HT-29 (cell line): ENCODE measurements around the gene PRG3. TPM values are rescaled to one million over a fixed set of nuclear protein-coding genes. Genes with fewer than 3 reads are reported as not detected.
"Not testable (repeated sequence)": the region's sequence is repeated elsewhere in the genome, so short reads cannot be mapped to it uniquely, and the experiment has no call there.

ENCODE experiments used
- DNase-seq: peaks from one replicate; pipeline ENCODE4 v3.0.0-alpha.2; 2015; ENCODE audit warnings: low spot score
- total RNA-seq: library from RNA; depleted of rRNA; stranded (reverse); fragments of >200 nt; shearing (Covaris generic); gene quantifications from 2 replicates; pipeline ENCODE4 v1.2.3, GENCODE V29; 2014

Gene PRG3
- total RNA-seq, 1 experiment from 2014 or later, result not detected

DNA sequence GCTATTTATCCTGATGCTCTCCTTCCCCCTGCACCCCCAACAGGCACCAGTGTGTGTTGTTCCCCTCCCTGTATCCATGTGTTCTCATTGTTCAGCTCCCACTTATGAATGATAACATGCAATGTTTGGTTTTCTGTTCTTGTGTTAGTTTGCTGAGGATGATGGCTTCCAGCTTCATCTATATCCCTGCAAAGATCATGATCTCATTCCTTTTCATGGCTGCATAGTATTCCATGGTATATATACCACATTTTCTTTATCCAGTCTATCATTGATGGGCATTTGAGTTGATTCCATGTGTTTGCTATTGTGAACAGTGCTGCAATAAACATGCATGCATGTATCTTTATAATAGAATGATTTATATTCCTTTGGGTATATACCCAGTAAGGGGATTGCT, 19.5 kb downstream of the PRG3 start:
- not testable (repeated sequence) for DNase-seq

DNA sequence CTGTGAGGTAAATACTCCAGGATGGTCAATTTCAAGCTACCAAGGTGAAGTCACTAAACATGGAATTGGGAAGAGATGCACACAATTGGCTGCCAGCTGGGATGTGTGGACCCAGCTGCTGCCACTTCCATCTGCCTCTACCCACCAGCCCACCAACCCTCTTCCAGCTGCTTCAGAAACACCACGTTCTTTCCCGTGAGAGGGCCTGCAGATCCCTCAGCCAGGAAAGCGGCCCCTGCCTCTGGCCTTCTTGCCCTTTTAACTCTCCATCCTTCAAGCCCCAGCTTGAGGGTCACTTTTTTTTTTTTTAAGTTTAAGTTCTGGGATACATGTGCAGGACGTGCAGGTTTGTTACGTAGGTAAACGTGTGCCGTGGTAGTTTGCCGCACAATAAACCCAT, 20.0 kb downstream of the PRG3 start:
- DNase-seq, result no peak

DNA sequence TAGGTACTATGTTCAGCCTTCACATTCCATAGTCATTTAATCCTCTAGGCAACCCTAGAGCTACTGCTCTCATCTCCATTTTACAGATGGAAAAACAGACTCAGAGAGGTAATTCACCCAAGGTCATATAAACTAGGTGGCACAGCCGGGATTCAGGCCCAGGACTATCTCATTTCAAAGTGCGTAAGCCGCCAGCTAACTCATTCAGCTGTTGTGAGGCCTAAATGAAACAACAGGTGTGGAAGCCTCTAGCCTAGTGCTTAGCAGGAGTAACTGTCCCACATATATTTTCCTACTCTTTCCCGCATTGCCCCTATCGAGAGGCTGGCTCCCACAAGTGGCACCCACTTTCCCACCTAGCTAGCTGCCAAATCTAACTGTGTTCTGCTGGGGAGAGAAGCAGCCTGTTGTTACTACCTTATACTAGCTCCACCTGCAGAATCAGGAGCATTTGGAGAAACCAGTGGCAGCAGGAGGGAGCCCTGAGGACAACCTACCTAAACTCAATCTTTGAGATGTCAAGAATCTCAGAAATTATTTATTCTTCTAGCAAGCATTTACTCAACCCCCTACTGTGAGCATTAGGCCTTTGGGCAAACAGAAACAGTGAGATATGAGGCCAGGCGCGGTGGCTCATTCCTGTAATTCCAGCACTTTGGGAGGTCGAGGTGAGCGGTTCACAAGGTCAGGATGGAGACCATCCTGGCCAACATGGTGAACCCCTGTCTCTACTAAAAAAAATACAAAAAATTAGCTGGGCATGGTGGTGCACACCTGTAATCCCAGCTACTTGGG, 20.9 kb downstream of the PRG3 start:
- DNase-seq, result no peak

DNA sequence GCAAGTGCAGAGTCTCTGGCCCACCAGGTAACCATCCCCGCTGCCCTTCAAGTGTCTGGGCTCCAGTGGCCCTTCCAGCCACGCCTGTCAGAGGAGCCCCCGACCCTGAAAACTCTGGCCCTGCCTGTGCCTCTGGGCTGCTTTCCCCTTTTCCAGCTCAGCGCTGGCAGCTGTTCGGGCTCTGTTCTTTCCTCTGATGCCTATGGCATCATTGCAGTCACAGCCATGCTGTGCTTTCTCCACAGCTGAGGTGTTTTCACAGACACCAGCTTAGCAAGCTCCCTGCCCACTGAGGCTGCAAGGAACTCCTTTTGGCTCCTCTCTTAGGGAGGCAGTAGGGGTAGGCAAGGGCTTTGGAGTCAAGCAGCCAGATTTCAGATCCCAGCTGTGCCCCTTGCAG, 21.6 kb downstream of the PRG3 start:
- DNase-seq, result no peak

DNA sequence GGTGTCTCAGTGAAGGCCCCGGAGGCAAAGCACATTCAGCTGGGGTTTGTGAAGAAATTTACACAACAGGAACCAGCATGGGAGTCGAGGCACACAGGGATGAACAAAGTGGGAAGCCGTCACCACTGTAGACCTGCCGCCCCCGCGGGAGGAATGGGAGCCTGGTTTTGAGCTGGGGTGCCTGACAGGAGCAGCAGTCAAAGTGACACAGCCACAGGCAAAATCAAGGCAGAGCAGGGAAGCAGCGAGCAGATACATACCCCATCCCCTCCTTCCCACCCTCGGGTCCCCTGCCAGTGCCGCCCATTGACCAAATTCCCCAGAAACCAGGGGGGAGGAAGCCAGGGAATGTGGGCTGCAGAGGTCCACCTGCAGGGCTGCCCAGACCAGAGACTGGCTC, 22.0 kb downstream of the PRG3 start:
- no peak for DNase-seq

DNA sequence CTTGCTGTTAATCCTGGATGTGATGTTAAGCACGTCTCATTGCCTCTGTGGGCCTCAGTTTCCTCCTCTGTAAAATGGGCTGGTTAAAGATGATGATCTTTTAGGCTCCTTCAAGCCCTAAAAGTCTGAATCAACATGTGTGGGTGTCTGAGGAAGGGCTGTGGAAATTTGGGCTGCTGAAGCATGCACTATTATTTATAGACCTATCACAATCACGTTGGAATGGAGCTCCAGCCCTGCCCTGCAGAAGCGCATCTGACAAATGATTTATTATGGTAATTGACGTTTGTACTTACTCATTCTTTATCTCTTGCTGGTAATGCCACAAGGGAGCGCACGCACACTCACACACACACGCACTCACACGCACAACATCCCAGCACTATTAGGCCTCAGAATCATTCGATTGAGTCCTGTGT, 22.4 kb downstream of the PRG3 start:
- no peak for DNase-seq

DNA sequence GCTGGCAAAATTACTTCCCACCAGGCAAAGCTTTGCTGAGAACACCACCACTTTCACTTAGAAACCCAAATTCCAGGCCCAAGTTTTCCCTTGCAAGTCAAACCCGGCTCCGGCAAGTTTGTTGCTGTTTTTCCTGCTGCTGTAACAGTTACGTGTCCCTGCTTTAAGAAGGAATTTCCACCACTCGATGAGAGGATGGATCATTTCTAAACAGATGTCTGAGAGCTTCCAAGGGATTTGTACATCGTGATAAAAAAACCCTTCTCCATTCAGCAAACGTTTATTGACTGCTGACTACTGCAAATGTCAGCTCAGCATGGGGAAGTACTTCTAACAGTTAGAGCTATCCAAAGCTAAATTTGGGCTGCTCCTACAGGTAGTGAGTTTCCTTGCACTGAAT, 23.1 kb downstream of the PRG3 start:
- DNase-seq, result no peak

DNA sequence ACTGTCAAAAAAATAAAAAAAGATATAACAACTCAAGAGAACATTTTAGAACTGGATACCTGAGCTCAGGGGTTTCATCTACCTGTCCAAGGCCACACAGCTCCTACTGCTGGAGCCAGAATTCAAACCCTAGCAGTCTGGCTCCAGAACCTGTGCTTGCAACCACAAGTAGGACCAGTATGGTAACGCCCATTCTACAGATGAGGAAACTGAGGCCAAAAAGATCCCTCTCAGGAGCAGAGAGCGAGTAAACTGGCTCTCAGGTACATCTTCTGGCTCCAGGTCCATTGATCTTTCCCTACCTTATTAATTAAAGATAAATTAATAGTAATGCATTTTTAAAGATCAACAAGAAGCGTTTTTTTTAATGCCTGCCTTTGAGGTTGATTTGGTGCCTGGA, 23.6 kb downstream of the PRG3 start:
- no peak for DNase-seq

DNA sequence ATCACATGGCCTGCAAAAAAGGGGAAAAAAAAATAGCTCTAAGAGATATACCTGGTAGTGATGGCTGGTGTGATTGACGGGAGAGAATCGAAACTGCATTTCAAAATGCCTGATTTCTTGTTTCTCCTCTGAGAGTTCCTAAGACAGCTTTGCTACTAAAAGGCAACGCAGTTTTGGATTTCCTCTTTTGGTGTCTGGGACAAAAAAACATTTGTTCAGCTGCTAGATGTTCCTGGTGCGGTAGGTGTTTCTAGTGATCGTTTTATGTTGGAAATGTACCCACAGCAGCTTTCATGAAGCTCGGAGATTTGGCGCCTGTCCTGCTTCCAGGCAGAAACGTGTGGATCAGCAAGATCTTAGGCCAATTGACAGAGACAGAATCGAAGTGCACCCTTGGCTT, 24.7 kb downstream of the PRG3 start:
- DNase-seq, result no peak

DNA sequence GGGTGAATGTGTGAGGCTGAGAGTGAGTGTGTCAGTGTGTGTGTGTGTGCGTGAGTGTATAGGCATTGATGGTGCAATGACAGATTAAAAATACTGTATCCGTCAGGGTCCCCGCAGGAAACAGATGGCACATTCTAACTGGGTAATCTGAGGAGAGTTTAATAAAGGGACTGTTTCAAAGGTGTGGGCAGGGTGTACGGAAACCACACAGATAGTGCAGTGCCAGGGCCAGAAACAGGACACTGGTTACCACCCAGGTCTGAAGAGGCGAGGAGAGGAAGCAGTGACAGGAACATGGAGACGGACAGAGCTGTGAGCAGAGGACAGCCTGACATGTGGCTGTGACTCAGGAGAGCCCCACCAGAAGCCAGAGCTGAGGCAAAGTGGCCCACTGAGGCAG, 26.3 kb downstream of the PRG3 start:
- DNase-seq, result no peak

DNA sequence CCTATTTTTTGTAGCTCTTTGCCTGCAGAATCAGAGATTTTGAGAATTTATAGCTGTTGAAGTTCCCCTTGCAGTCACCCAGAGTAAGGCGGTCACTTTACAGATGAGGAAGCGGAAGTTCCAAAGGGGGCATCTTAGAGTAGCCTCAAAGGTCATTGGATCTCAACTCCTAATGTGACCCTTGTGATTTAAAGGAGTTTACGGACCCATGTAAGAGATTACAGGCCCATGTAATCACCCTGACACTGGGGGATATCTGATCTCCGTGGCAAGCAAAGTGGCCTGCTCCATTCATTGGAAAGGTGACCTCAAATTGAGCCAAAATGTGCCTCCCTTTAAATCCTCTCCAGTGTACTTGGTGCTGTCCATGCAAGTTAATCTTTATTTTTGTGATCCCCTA, 27.1 kb downstream of the PRG3 start:
- DNase-seq, result no peak

DNA sequence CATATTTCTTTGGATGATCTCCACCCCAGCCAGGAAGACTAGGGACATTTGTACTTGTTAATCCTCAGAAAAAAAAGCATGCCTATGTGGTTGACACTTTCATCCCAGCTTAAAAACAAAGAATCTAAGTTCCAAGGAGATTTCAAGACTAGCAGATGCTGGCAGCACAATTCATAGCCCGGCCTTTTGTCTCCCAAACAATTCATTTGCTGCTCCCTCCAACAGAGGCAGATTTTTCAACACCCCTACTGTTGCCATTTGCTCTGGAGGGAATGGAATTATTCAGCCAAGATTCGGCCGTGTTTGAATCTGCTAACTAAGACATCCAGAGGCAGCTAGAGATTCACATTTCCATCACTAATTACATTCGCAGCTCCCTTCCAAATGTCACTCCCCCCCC, 27.5 kb downstream of the PRG3 start:
- no peak for DNase-seq

DNA sequence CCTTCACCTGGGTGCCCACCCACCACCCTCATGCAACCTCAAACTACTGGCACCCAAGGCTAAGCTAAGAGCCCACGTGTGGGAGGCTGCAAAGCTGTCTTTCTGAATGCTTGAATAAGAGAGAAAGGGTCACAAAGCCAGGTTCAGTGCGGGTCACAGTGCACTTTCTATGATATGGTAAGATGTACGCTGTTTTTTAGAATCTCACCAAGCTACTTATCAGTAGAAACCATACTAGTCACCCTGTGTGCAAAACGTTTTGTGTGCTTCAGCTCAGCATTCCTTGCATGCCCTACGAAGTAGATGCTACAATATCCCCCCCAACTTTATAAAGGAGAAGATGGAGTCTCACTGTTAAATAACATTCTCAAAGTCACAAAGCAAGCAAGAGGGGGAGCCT, 27.9 kb downstream of the PRG3 start:
- DNase-seq, result no peak

DNA sequence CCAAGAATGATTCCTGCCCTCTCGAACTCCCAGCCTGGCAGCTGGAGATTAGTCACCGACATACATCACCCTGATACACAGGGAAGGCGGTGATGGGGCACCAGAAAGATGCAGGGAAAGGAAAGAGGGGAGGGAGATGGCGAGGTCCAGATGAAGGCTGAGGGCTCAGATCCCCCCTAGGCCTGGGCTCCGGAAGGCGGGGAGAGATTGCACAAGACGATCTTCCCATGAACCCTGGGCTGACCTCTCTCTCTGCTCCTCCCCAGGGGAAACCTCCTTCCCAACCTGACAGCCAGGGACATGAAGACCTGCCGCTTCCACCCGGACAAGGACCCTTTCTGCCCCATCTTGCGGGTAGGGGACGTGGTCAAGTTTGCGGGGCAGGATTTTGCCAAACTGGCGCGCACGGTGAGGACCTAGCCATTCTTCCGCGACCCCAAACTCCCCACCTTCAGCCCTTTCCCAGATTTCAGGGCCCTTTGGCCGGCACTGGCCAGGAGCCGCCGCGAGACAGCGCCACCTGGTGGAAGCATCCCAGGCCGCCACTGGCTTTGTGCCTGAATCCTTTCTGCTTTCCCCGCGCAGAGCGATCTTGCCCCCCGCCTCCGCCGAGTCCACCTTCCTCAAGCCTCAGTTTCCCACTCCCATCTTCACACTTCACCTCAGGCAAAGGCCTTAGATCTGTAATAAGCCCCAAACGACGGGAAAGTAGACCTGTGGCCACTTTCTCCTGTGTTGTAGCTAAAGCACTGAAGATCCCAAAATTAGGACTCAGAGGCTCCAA, 31.3 kb downstream of the PRG3 start:
- DNase-seq, result peak; percentile 65

DNA sequence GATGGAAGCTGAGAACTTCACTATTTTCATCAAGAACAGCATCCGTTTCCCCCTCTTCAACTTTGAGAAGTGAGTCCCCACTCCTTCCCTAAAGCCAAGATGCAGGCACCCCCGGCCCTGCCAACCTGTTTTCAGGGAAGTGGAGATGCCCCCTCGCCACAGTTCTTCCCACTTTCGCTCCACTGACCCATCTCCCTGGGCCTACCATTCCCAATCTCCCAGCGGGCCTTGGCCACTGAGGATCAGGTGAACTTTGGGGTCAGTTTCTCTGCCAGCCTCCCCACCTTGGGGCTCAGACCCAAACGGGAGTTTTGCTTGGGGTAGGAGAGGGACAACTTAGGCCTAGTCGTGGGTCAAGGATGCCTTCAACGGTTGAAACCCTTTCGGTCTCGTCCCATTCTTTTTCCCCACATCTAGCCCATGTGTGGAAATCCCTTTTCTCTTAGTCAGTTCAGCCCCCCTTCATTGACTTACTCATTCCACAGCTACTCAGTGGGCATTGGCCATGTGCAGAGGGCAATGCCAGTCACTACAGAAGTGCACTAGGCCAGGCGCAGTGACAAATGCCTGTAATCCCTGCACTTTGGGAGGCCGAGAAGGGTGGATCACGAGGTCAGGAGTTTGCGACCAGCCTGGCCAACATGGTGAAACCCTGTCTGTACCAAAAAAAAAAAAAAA, 32.2 kb downstream of the PRG3 start:
- DNase-seq, result no peak

DNA sequence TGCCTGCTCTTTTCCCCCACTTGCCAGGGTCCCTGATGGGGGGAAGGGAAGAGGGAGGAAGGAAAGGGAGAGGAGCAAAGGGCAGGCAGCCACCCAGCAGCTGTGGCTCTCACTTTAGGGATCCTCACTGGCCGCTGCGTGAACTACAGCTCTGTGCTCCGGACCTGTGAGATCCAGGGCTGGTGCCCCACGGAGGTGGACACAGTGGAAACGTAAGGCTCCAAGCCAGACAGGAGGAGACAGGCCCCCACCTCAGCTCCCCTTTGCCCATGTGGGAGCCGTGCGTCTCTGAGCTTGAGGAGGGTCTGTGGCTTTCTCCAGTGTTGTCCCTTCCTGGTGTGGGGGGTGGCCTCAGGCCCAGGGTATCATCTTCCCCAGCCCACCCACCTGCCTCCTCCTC, 32.9 kb downstream of the PRG3 start:
- DNase-seq, result no peak

DNA sequence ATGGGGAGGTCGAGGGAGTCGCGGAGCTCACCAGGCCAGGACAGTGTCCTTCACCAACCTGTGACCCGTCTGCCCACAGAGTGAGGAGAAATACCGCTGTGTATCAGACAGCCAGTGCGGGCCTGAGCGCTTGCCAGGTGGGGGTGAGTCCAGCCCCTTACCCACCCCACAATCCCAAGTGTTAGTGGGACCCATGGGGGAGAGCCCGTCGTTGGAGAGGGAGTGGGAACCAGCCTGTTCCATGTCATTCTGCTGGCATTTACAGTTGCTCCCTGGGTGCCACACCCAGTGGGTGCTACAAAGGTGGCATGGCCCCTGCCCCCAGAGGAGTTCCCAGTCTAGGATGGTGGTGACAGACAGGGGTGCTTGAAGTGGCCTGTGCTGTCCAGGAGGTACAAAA, 33.6 kb downstream of the PRG3 start:
- no peak for DNase-seq

DNA sequence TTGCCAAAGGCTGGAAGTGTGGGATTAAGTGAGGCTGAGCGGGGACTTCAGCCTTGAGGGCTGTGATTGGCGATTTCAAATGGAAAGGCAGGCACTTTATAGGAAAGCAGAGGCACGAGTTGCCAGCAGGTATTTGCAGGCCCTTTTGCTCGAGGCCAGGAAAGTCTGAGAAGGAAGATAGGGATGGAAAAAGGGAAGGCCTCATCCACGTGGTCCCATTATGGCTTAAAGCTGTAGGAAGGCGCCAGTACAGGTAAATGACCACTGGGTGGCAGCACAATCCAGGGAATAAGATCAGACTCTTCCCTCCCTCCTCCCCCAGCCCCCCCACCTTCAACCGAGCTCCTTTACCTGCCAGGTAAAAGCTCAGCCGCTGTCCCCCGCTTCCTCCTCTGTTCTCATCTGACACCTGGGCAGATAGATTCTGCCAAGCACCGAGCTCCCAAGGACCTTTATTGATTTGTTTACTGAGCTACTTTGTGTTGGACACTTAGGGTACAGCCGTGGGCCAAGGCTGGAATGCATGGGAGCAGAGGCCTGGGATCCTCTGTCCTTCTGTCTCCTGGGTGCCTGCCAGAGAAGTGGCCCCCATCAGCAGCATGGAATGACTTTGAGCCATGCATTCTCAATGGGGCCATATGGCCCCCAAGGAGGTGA, 35.3 kb downstream of the PRG3 start:
- peak; percentile 97 for DNase-seq

DNA sequence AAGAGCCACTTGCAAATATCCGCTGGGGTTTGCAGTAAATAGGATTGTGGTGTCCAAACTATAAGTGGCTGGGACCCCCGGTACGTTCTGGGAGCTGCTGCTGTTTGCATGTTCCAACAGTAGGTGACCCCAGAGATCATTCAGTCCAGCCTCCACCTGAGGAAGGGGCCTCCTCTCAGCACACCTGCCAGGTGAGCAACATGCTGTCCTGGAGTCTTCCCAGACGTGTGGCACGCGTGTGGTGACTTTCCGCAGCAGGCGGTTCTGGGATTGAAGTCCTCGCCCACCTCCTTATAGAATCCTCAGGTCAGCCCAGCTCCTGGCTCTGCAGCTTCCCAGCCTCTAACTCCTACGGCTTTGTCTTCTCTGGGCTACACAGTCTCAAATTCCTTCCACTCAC, 36.1 kb downstream of the PRG3 start:
- DNase-seq, result no peak

DNA sequence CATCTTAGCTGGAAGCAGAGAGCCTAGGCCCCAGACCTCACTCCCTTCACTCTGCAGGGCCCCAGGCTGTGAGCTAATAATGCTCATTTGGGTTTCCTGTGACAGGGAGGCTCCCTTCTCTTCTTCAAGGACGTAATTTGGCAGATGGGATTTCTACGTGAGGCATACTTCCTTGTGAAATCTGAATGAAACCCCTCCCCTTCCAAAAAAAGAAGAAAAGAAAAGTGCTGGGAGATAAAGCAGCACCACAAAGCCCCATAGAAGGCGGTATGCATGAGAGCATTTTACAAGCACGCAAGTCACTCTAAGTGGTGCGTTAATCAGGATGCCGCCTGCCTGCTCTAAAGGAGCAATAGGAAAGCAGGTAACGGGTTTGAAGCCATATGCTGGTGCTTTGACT, 37.1 kb downstream of the PRG3 start:
- no peak for DNase-seq

DNA sequence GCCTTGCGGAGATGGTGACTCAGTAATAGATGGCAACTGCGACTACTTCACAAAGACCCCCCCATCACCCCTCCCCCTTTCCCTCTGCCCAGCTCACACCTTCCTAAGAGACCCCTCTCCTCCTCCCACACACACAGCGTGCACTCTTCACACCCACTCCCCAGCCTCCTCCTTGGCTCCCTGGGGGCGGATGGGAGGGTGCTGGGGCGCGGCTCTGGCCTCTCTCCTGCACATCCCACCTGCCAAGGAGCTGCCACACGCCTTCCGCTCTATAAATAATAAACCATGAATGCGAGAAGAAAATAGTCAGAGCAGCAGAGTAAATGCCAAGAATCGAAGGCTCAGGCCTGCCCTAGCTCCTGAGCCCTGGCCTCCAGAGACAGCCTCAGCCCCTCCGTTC, 38.2 kb downstream of the PRG3 start:
- DNase-seq, result no peak

DNA sequence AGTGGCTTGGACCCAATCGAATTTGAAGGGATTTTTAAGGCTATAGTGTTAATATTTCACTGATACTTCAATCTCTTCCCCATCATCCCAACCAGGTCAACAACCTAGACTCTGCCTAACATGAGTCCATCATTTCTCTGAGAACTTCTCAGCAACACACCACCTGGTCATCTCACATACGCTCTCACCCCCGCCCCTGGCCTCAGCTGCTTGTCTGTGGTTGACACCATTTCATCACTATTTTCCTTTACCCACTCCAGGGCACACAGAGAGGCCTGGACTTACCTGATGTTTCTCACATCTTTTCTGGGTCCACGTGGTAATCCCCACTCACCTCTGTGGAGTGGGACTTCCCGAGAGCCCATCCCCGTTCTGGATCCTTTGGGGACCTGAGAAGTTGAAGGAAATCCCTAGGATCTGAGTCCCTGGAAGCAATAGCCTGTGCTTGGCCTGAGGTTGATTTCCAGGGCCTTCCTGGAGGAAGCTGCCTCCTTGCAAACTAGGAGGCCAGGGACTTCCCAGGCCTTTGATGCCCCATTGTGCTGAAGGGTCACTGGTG, 39.6 kb downstream of the PRG3 start:
- DNase-seq, result no peak
